NCI-H1092 (cell line): ENCODE data around the gene SPTBN5.
A peak's percentile ranks its signal among the peaks of the same experiment; 100 is the strongest.

Experiments used
- DNase-seq: peaks from one replicate; lab custom pipeline; 2025; lab: John Stamatoyannopoulos, UW

Gene SPTBN5

GRCh38 chr15:41883484-41883825, 10.4 kb downstream of the SPTBN5 start:
- DNase-seq = no peak

GRCh38 chr15:41882689-41883483, 11.0 kb downstream of the SPTBN5 start:
- DNase-seq = no peak

- no peak for DNase-seq
Observed at GRCh38 chr15:41881920-41882688, 11.7 kb downstream of the SPTBN5 start.

- DNase-seq = no peak
Observed at GRCh38 chr15:41881550-41881919, 12.3 kb downstream of the SPTBN5 start.

- DNase-seq = no peak
Observed at GRCh38 chr15:41881086-41881485, 12.8 kb downstream of the SPTBN5 start.

- DNase-seq = no peak
Observed at GRCh38 chr15:41880156-41880877, 13.5 kb downstream of the SPTBN5 start.

GRCh38 chr15:41879321-41879845, 14.5 kb downstream of the SPTBN5 start:
- no peak for DNase-seq

GRCh38 chr15:41878355-41878699, 15.5 kb downstream of the SPTBN5 start:
- DNase-seq = peak; percentile 45

GRCh38 chr15:41877631-41878354, 16.1 kb downstream of the SPTBN5 start:
- DNase-seq = peak; percentile 39

GRCh38 chr15:41876689-41877088, 17.2 kb downstream of the SPTBN5 start:
- DNase-seq = peak; percentile 15

- DNase-seq = no peak
Observed at GRCh38 chr15:41876007-41876406, 17.8 kb downstream of the SPTBN5 start.

- no peak for DNase-seq
Observed at GRCh38 chr15:41874736-41875135, 19.1 kb downstream of the SPTBN5 start.

- DNase-seq = peak; percentile 12
Observed at GRCh38 chr15:41873711-41874110, 20.1 kb downstream of the SPTBN5 start.

GRCh38 chr15:41872166-41872747, 21.6 kb downstream of the SPTBN5 start:
- no peak for DNase-seq

GRCh38 chr15:41871175-41871905, 22.5 kb downstream of the SPTBN5 start:
- DNase-seq = no peak

GRCh38 chr15:41870689-41871081, 23.2 kb downstream of the SPTBN5 start:
- DNase-seq = no peak

GRCh38 chr15:41869770-41870688, 23.8 kb downstream of the SPTBN5 start:
- no peak for DNase-seq

GRCh38 chr15:41868321-41868720, 25.5 kb downstream of the SPTBN5 start:
- no peak for DNase-seq

GRCh38 chr15:41866872-41867579, 26.8 kb downstream of the SPTBN5 start:
- DNase-seq = no peak
